HG03135 (cell line): Measurements from ENCODE around the gene PUS7L.

ENCODE experiments used
- ATAC-seq: cut with Tn5 transposase; IDR thresholded peaks from one replicate; pipeline ENCODE4 v1.9.1; 2021; ENCODE audit warnings: mild to moderate bottlenecking, moderate library complexity; ENCODE audit not compliant: unreplicated experiment

PUS7L gene

DNA sequence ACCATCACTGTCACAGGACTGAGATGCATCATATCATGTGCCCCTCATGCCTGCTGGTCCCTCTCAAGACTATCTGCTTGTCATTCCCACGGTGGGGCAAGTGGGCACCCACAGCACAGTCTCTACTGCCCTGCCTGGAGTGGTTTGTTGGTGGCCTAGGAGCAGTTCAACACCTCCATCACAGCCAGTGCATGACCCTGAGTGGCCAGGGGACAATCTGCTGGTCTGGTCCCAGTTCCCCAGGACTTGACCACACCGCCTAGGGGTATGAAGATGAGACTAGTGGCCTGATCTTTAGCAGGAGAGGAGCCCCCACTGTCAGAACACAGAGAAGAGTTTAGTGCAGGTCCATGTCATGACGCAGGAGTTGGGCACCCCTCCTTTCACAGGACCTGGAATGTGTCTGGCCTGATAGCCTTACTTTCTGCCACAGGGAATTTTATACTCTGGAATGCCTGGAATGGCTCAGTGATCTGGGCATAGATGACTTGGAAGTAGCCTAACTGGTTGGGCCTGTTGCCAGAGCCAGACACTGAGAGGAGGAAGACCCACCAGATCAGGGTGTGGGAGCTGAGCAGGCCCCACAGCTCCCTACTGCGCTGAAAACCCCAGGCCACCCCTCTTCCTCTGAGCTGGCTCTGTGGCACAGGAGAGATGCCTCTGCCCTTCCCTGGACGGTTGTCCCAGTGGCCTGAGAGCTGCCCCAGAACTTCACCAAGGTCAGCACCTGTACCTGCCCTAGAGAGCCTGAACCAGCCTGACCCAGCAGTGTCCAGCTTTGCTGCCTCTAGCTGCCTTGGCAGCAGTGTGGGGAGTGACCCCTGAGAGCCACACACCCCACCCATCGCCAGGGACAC, 83.3 kb downstream of the PUS7L start:
- ATAC-seq = no peak

GRCh38 chr12:43669373-43669772, 89.2 kb downstream of the PUS7L start:
- no peak for ATAC-seq
